ENCODE data around the gene LOXL1.

Gene LOXL1

DNA sequence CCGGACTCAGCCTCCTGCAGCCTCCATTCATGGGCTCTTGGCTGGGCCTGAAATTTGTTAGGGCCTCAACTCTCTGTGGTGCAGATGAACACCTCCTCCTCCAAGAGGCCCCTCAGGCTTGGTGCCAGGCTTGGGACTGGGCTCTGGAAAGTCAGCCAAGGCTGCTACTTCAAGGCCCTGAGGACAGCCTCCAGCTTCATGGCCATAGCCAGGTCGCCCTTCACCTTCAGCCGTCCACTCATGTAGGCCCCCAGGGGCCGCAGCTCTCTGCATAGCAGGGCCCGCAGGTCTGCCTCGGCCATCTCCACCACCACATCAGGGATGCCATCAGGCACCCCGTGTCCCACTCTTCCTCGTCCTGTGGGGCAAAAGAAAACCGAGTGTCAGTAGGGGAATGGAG is 57.5 kb downstream of the LOXL1 start:
- TF ChIP-seq USF1 (IDR thresholded peaks at IDR 0.05) (no peak), NFIC (IDR thresholded peaks at IDR 0.05) (no peak), MAX (IDR thresholded peaks at IDR 0.05) (no peak), ZBTB7A (IDR thresholded peaks at IDR 0.05; ENCODE audit: low read depth) (no peak), YY1 (IDR thresholded peaks at IDR 0.05; ENCODE audit: low read depth) (no peak), TEAD4 (IDR thresholded peaks at IDR 0.05) (no peak), TAF1 (IDR thresholded peaks at IDR 0.05; ENCODE audit: low read depth) (no peak), EGR1 (IDR thresholded peaks at IDR 0.05) (no peak), CEBPB (IDR thresholded peaks at IDR 0.05) (no peak), RAD21 (IDR thresholded peaks at IDR 0.05; ENCODE audit: low read depth) (no peak), CREB1 (IDR thresholded peaks at IDR 0.05; ENCODE audit: low read depth) (no peak), FOXM1 (IDR thresholded peaks at IDR 0.05; ENCODE audit: borderline replicate concordance, low read depth) (no peak), EP300 (IDR thresholded peaks at IDR 0.05; ENCODE audit: borderline replicate concordance) (no peak), TCF12 (IDR thresholded peaks at IDR 0.05; ENCODE audit: low read depth) (no peak)
- TF ChIP-seq, protein P1, sequence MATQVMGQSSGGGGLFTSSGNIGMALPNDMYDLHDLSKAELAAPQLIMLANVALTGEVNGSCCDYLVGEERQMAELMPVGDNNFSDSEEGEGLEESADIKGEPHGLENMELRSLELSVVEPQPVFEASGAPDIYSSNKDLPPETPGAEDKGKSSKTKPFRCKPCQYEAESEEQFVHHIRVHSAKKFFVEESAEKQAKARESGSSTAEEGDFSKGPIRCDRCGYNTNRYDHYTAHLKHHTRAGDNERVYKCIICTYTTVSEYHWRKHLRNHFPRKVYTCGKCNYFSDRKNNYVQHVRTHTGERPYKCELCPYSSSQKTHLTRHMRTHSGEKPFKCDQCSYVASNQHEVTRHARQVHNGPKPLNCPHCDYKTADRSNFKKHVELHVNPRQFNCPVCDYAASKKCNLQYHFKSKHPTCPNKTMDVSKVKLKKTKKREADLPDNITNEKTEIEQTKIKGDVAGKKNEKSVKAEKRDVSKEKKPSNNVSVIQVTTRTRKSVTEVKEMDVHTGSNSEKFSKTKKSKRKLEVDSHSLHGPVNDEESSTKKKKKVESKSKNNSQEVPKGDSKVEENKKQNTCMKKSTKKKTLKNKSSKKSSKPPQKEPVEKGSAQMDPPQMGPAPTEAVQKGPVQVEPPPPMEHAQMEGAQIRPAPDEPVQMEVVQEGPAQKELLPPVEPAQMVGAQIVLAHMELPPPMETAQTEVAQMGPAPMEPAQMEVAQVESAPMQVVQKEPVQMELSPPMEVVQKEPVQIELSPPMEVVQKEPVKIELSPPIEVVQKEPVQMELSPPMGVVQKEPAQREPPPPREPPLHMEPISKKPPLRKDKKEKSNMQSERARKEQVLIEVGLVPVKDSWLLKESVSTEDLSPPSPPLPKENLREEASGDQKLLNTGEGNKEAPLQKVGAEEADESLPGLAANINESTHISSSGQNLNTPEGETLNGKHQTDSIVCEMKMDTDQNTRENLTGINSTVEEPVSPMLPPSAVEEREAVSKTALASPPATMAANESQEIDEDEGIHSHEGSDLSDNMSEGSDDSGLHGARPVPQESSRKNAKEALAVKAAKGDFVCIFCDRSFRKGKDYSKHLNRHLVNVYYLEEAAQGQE (IDR thresholded peaks at IDR 0.05; ENCODE audit: low read depth), result no peak

DNA sequence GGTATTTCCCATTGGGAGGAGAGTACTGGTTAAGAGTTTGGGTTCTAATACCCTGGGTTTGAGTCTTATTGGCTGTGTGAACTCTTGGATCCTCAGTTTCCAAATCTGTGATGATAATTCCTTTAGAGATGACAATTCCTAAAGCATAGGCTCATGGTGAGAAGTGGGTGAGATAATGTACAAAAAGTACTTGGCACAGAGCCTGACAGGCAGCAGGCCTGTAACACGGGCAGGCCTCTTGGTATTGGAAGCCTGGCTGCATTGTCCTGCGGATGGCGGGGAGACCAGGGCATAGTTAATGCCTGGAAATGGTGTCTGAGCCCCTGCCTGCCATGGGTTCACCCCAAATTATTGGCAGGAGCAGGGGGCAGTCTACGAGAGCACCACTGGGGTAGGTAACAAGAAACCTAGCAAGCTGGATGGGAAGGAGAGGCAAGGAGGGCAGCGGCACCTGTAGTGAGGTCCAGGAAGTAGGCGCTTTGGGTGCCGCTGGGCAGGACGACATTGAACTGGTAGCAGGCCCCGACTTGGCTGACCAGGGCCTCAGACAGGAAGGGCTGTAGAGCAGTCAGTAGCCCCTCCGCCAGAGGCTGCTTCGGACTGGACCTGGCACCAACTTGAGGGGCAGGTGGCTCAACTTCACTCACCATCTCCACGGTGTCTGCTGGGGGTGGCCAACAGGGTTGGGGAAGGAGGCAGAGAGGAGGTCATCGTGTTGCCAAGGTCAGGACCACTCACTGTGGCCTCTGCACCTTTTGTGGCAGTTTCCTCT is 58.1 kb downstream of the LOXL1 start:
- TF ChIP-seq FOXM1 (IDR thresholded peaks at IDR 0.05; ENCODE audit: borderline replicate concordance, low read depth) (no peak), CEBPB (IDR thresholded peaks at IDR 0.05) (no peak), TEAD4 (IDR thresholded peaks at IDR 0.05) (no peak), CREB1 (IDR thresholded peaks at IDR 0.05; ENCODE audit: low read depth) (no peak), TAF1 (IDR thresholded peaks at IDR 0.05; ENCODE audit: low read depth) (no peak), EP300 (IDR thresholded peaks at IDR 0.05; ENCODE audit: borderline replicate concordance) (no peak), NFIC (IDR thresholded peaks at IDR 0.05) (0 out of 2 replicates have a peak, but pooled peaks have one; percentile 19), EGR1 (IDR thresholded peaks at IDR 0.05) (no peak)
- TF ChIP-seq, protein P1 (IDR thresholded peaks at IDR 0.05; ENCODE audit: low read depth), result no peak

DNA sequence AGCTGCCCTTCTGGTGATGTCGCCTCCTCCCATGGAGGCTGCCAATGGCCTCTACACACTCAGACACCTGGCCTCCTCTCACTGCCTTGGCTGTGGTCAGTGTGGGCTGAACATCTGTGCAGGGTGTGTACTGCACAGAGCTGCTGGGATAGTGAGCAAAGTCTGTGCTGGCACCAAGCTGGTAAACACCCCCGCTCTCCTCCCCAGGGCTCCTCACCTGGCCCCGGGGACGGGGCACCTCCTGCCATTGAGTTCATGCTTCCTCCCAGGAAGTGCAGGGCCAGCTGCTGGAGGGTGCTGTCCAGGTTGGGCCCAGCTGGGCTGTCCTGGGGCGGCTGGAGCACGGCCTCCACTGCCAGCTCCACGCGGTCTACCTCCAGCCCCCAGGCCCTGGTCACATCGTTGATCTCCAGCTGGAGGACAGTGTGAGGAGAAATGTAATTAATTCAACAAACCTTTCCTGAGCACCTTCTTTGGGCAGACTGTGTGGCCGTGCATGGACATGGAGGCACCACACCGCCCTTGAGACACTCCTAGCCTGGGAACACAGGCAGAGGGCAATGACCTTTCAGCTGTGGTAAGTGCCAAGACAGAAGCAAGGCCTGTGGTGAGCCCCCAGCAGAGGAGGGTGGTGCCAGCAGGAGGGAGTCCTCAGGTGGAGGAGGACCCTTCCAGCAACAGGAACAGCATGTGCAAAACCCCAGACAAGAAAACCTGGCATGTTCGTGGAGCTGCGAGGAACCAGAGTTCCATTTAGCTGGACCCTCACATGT is 59.0 kb downstream of the LOXL1 start:
- TF ChIP-seq USF1 (IDR thresholded peaks at IDR 0.05) (no peak), FOXM1 (IDR thresholded peaks at IDR 0.05; ENCODE audit: borderline replicate concordance, low read depth) (no peak), TCF12 (IDR thresholded peaks at IDR 0.05; ENCODE audit: low read depth) (0 out of 2 replicates have a peak, but pooled peaks have one; percentile 31)

GRCh38 chr15:73986055-73986775 is 60.0 kb downstream of the LOXL1 start:
- TF ChIP-seq CREB1 (IDR thresholded peaks at IDR 0.05; ENCODE audit: low read depth), result no peak
- TF ChIP-seq TAF1 (IDR thresholded peaks at IDR 0.05; ENCODE audit: low read depth), result no peak
- no peak for TF ChIP-seq NFIC (IDR thresholded peaks at IDR 0.05)
- TF ChIP-seq, protein P1 (IDR thresholded peaks at IDR 0.05; ENCODE audit: low read depth), result no peak
- TF ChIP-seq ZBTB7A (IDR thresholded peaks at IDR 0.05; ENCODE audit: low read depth), result no peak
- TF ChIP-seq TEAD4 (IDR thresholded peaks at IDR 0.05), result no peak
- TF ChIP-seq RAD21 (IDR thresholded peaks at IDR 0.05; ENCODE audit: low read depth), result no peak
- TF ChIP-seq TCF12 (IDR thresholded peaks at IDR 0.05; ENCODE audit: low read depth), result no peak
- no peak for TF ChIP-seq EGR1 (IDR thresholded peaks at IDR 0.05)
- TF ChIP-seq CEBPB (IDR thresholded peaks at IDR 0.05), result no peak
